ENCODE results near the gene CS. TPM values are rescaled to one million over a fixed set of nuclear protein-coding genes. Genes with fewer than 3 reads are reported as not detected.
"Not testable (repeated sequence)": the region's sequence is repeated elsewhere in the genome, so short reads cannot be mapped to it uniquely, and the experiment has no call there.

Gene CS
- total RNA-seq, 1 experiment from 2014 or later: 257 TPM

DNA sequence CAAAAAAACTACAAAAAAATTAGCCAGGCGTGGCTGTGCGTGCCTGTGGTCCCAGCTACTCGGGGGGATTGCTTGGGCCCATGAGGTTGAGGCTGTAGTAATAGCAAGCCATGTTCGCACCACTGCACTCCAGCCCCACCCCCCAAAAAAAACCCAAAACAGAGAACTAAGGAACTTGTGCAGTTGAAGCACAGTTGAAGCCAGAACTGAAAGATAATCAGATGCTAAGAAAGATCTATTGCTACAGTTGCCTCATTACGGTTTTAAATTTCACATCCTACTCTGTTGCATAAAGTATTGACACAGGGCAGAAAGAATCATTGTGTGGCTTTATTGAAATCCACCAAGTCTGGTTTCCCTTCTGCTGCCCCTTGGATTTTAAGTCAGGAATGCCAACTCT is 3.8 kb downstream of the CS start:
- Mint-ChIP-seq H3K27me3 (ENCODE audit: insufficient read depth, unreplicated experiment) (no peaks in the 10 kb centered on the region), H3K4me1 (ENCODE audit: insufficient read depth, unreplicated experiment) (peaks cover 14% of the 10 kb centered on the region), H3K9me3 (ENCODE audit: unreplicated experiment) (no peaks in the 10 kb centered on the region), H3K4me3 (ENCODE audit: unreplicated experiment) (no peak overlapping the region), H3K27ac (ENCODE audit: low read depth, unreplicated experiment) (no peak overlapping the region), H3K36me3 (ENCODE audit: insufficient read depth, unreplicated experiment) (peaks cover 58% of the 10 kb centered on the region)
- no TSS peak for BruUV-seq (replicated peaks)
- ChIA-PET CTCF (interaction anchor here (0.6 kb wide), 2 partner anchors 93 to 457 kb away, joined by 3 read pairs; no protein-coding TSS in a partner anchor), POLR2A (no interaction called here)
- intact Hi-C loops (cut with micrococcal nuclease): no loop called here
- no peak for DNase-seq (ENCODE audit: unreplicated experiment)
- TF ChIP-seq, protein P1, sequence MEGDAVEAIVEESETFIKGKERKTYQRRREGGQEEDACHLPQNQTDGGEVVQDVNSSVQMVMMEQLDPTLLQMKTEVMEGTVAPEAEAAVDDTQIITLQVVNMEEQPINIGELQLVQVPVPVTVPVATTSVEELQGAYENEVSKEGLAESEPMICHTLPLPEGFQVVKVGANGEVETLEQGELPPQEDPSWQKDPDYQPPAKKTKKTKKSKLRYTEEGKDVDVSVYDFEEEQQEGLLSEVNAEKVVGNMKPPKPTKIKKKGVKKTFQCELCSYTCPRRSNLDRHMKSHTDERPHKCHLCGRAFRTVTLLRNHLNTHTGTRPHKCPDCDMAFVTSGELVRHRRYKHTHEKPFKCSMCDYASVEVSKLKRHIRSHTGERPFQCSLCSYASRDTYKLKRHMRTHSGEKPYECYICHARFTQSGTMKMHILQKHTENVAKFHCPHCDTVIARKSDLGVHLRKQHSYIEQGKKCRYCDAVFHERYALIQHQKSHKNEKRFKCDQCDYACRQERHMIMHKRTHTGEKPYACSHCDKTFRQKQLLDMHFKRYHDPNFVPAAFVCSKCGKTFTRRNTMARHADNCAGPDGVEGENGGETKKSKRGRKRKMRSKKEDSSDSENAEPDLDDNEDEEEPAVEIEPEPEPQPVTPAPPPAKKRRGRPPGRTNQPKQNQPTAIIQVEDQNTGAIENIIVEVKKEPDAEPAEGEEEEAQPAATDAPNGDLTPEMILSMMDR (IDR thresholded peaks at IDR 0.05; ENCODE audit: unreplicated experiment): no peak

DNA sequence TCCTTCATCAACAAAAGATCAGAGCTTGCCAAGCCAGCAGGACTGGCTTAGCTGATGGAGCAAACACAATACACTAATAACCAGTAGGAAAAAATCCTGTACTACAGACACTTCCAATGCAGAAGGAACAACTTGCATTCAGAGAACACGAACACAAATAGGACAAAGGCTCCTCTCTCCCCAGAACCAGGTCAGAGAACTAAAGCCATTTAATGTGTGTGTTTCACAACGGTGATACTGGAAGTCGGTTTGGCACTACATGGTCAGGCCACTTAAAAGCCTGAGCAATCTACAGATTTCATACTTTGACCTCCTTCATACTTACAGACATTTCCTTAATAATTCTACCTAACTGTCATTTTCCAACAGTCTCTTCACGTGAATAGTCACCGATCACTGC is 6.3 kb downstream of the CS start:
- H3K36me3 Mint-ChIP-seq (ENCODE audit: insufficient read depth, unreplicated experiment): peaks cover 68% of the 10 kb centered on the region
- intact Hi-C loops (cut with micrococcal nuclease): no loop called here
- peaks cover 8% of the 10 kb centered on the region for H3K4me1 Mint-ChIP-seq (ENCODE audit: insufficient read depth, unreplicated experiment)
- CTCF ChIA-PET: interaction anchor here (0.6 to 0.8 kb wide), 2 partner anchors 10 to 58 kb away, joined by 3 to 5 read pairs; no protein-coding TSS in a partner anchor
- TF ChIP-seq, protein P1 (IDR thresholded peaks at IDR 0.05; ENCODE audit: unreplicated experiment): no peak
- no TSS peak for BruUV-seq (replicated peaks)
- H3K27me3 Mint-ChIP-seq (ENCODE audit: insufficient read depth, unreplicated experiment): no peaks in the 10 kb centered on the region
- no peak overlapping the region for H3K27ac Mint-ChIP-seq (ENCODE audit: low read depth, unreplicated experiment)
- no peak overlapping the region for H3K4me3 Mint-ChIP-seq (ENCODE audit: unreplicated experiment)
- no peaks in the 10 kb centered on the region for H3K9me3 Mint-ChIP-seq (ENCODE audit: unreplicated experiment)
- POLR2A ChIA-PET: no interaction called here
- no peak for DNase-seq (ENCODE audit: unreplicated experiment)

DNA sequence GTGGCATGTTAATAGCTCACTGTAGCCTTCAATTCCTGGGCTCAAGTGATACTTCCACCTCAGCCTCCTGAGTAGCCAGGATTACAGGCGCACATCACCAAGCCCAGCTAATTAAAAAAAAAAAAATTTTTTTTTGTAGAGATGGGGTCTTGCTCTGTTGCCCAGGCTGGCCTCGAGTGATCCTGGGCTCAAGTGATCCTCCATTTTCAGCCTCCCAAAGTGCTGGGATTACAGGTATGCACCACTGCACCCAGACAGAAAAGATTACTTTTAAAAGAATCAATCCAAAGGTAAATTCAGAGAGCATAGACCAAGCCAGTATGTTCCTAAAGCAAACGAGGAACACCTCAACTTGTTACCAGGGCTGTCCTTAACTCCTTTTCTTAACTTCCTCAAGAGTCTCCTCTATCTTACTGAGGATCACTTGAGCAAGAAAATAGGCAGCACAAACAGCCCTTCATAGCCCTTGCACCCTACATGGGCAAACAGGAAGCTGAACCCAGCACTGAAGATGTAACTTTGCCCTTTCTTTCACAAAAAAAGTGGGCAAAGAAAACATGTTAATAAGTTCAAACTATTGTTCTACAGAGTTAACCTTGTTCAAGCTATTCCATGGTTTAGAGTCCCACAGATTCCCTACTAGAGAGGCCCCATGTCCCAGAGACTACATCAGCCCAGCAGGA is 11.3 kb downstream of the CS start:
- H3K4me3 Mint-ChIP-seq (ENCODE audit: unreplicated experiment): no peak overlapping the region
- ChIA-PET POLR2A (interaction anchor here (0.9 to 2.1 kb wide), 2 partner anchors 10 to 26 kb away, joined by 4 to 13 read pairs; partner anchors contain the start of gene CS), CTCF (interaction anchor here (0.6 to 1.3 kb wide), 2 partner anchors 31 to 97 kb away, joined by 4 to 7 read pairs; partner anchors contain the start of gene ANKRD52)
- no peaks in the 10 kb centered on the region for H3K9me3 Mint-ChIP-seq (ENCODE audit: unreplicated experiment)
- H3K27ac Mint-ChIP-seq (ENCODE audit: low read depth, unreplicated experiment): no peak overlapping the region
- peaks cover 64% of the 10 kb centered on the region for H3K36me3 Mint-ChIP-seq (ENCODE audit: insufficient read depth, unreplicated experiment)
- no TSS peak for BruUV-seq (replicated peaks)
- no peaks in the 10 kb centered on the region for H3K27me3 Mint-ChIP-seq (ENCODE audit: insufficient read depth, unreplicated experiment)
- intact Hi-C loops (cut with micrococcal nuclease): no loop called here
- peaks cover 8% of the 10 kb centered on the region for H3K4me1 Mint-ChIP-seq (ENCODE audit: insufficient read depth, unreplicated experiment)
- TF ChIP-seq, protein P1 (IDR thresholded peaks at IDR 0.05; ENCODE audit: unreplicated experiment): no peak
- DNase-seq (ENCODE audit: unreplicated experiment): no peak

DNA sequence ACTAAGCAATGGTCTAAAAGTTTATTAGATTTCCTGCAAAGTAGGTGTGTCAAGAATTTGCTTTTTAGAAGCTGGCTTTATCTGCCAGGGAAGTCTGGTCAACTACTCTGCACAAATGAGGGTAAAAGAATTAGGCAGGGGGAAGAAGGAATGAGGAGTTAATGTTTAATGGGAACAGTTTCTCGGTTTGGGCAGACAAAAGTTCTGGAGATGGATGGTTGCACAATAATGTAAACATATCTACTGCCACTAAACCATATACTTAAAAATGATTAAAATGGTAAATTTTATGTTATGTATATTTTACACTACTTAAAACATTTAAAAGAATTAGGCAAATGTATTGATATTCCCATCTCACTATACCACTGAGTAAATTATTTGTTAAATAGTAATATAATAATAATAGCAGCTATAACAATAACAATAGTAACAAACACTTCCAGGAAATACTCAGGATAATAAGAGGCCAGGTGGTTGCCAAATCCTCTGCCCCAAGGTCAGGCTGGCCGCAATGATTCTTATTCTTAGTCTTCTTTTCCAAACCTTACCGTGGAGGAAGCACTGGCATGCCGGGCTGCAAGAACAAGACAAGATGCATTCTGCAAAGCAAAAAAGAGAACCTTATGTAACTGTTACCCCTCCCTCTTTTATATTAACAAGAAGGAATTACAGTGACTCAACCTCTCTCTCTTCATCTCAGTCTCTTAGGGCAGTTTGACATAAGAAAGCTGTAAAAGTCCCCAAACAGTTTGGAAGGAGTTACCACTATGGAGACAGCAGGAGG is 13.9 kb downstream of the CS start:
- TF ChIP-seq, protein P1 (IDR thresholded peaks at IDR 0.05; ENCODE audit: unreplicated experiment): no peak
- ChIA-PET CTCF (interaction anchor here (0.6 to 1.7 kb wide), 6 partner anchors 11 to 32 kb away, joined by 3 to 9 read pairs (median 4); partner anchors contain the start of gene COQ10A), POLR2A (interaction anchor here (1.0 to 5.4 kb wide), 2 partner anchors 12 to 168 kb away, joined by 3 to 27 read pairs; partner anchors contain the start of genes CS and ZC3H10)
- Mint-ChIP-seq H3K9me3 (ENCODE audit: unreplicated experiment) (no peaks in the 10 kb centered on the region), H3K27ac (ENCODE audit: low read depth, unreplicated experiment) (no peak overlapping the region), H3K4me3 (ENCODE audit: unreplicated experiment) (no peak overlapping the region), H3K36me3 (ENCODE audit: insufficient read depth, unreplicated experiment) (peaks cover 84% of the 10 kb centered on the region), H3K27me3 (ENCODE audit: insufficient read depth, unreplicated experiment) (no peaks in the 10 kb centered on the region), H3K4me1 (ENCODE audit: insufficient read depth, unreplicated experiment) (peaks cover 3% of the 10 kb centered on the region)
- intact Hi-C loops (cut with micrococcal nuclease): no loop called here
- BruUV-seq (replicated peaks): no TSS peak
- DNase-seq (ENCODE audit: unreplicated experiment): no peak

DNA sequence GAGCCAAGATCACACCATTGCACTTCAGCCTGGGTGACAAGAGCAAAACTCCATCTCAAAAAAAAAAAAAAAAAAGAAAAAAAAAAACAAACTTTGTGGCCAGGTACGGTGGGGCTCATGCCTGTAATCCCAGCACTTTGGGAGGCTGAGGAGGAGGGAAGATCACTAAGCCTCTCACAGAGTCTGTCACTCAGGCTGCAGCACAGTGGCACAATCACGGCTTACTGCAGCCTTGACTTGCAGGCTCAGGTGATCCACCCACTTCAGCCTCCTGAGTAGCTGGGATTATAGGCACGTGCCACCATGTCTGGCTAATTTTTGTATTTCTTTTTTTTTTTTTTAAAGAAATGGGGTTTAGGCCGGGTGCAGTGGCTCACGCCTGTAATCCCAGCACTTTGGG is 15.9 kb downstream of the CS start:
- peaks cover 87% of the 10 kb centered on the region for H3K36me3 Mint-ChIP-seq (ENCODE audit: insufficient read depth, unreplicated experiment)
- H3K4me3 Mint-ChIP-seq (ENCODE audit: unreplicated experiment); H3K27ac Mint-ChIP-seq (ENCODE audit: low read depth, unreplicated experiment); H3K4me1 Mint-ChIP-seq (ENCODE audit: insufficient read depth, unreplicated experiment); H3K27me3 Mint-ChIP-seq (ENCODE audit: insufficient read depth, unreplicated experiment); intact Hi-C loops (cut with micrococcal nuclease); H3K9me3 Mint-ChIP-seq (ENCODE audit: unreplicated experiment); BruUV-seq (replicated peaks); DNase-seq (ENCODE audit: unreplicated experiment): not testable (repeated sequence)
- ChIA-PET POLR2A (interaction anchor here (0.6 to 5.4 kb wide), 3 partner anchors 9 to 70 kb away, joined by 3 to 27 read pairs (median 3); partner anchors contain the start of gene CS), CTCF (interaction anchor here (0.9 to 1.7 kb wide), 2 partner anchors 17 to 32 kb away, joined by 4 to 9 read pairs; partner anchors contain the start of gene COQ10A)

All from MCF 10A (cell line).